Activated gamma-delta T cell (primary cell): ENCODE results near the gene ANKRD52.
"Not testable (repeated sequence)": the region's sequence is repeated elsewhere in the genome, so short reads cannot be mapped to it uniquely, and the experiment has no call there.

Source experiments
- DNase-seq: peaks from one replicate; lab custom pipeline; 2025; lab: John Stamatoyannopoulos, UW

ANKRD52 gene

DNA sequence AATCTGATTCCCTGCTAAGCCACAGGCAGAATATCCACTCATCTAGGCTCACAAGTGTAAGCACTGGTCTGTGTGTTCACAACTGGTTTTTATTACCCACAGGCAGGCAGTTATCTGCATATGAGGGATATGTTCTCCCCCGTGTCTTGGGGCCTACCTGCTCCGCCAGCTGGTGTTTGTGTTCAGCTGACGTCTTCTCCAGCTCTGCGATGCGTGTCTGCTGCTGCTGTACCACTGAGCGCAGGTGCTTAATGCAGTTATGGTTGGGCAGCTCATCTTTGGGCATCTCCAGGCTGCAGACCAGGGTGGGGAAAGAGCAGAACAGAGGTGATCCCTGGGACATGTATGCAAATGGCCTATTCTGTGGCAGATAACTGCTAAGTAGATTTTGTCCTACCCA is 50.2 kb downstream of the ANKRD52 start:
- no peak for DNase-seq

DNA sequence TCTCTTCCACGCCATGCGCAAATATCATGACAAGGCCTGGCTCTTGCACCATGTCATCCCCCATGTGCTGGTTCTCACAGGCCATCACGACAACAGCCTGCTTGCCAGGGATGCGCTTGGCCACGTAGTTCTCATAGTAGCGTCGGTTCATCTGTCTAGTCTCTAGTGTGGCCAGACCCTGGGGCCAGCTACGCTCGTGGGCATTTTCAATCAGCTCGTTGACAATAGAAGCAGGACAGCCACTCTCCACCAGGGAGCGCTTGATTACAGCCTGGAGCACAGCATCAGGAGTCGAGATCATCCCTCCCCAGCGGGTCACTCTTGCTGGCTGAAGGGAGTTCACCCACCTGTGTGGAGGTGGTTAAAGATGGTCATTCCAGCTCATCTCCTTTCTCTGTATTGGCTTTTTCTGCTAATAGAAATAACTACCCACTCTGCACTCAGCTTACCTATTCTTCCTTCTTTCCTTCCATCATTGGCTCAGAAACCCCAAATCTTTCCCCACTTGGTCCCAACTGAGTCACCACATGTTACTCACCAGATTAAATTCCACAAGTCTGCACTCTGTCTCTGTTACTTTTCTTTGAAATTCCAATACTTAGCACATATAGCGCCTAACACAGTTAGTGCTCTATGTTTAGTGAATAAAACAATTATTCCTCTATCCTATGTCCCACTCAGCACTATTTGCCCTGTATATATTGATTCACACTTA is 51.6 kb downstream of the ANKRD52 start:
- DNase-seq, result no peak

DNA sequence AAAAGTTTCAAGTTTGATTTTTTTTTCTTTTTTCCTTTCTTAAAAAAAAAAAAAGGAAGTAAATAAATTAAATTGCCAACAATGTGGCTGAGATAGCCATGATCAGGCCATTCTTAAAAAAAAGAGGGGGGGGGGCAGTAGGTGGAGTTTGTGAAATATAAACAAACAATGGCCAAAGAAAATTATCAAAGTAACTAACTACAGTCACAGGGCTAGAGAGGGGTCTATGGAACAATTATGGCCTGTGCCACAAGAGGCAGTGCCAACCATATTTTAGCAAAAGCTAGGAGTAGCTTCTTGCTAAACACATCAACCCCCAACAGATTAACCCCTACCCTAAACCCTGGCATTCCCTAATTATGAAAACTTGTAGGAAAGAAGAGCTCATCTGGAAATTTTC is 52.7 kb downstream of the ANKRD52 start:
- DNase-seq, result no peak

DNA sequence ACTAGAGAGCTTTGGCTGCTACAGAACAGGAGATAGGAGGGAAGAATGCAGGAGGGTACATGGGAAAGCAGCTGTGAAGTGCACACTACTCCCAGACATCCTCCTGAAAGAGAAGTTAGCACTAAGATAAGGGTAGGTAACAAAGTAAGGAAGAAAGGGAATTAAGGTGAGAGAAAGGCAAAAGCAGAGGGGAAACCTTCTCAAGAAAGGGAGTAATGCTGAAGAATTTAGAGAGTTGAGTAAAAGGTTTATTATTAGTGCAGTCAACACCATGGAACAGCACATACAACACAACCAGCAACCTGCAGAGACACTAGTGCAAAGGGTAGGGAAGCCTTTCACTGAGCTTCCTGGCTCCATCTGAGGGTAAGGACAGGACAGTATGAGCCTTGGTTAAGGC is 53.9 kb downstream of the ANKRD52 start:
- no peak for DNase-seq

DNA sequence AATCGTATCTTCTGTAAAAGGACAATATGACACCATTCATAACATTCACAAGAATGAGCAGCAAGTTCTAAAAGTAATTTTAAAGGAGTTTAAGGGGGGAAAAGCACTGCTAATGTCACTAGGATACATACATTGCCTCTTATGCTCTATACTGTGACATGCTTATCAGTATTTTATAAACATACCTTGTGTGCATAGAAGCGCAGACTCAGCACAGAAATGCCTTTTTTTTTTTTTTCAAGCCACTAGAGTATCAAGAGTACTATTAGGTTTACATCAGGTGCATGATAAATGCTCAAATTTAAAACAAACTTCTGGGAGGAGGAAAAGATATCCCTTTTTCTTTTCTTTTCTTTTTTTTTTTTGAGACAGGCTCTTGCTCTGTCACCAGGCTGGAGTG is 55.3 kb downstream of the ANKRD52 start:
- no peak for DNase-seq

DNA sequence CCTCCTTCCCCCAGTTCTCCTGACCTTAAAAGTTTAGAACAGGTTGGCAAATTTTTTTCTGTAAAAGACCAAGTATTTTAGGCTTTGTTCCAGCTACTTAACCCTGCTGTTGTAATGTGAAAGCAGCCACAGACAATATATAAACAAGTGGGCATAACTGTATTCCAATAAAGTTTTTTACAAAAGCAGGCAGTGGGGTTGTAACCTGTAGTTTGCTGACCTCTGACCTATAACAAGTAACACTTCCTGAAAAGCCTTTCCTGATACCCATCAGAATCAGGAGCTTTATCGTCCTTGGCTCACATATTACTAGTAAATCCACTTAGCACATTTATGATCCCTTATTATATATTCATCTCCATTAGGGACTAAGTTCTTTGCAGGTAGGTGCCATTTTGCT is 55.8 kb downstream of the ANKRD52 start:
- no peak for DNase-seq

DNA sequence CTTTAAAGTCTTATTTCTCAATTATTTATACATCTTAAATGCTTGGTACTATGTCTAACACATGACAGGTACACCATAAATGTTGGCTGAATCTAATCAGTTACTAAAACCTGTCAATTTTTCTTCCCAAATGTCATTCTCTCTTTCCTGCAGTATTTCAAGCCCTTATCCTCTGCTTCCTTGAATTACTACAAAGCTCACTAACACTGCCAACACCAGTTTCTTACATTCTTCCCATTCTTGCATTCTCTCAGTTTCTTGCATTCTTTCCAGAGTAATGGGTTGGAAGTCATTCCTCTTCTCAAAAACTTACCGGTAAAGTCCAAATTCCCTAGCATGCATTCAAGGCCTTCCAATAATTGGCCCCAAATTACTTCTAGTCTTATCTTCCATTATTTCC is 59.3 kb downstream of the ANKRD52 start:
- no peak for DNase-seq

DNA sequence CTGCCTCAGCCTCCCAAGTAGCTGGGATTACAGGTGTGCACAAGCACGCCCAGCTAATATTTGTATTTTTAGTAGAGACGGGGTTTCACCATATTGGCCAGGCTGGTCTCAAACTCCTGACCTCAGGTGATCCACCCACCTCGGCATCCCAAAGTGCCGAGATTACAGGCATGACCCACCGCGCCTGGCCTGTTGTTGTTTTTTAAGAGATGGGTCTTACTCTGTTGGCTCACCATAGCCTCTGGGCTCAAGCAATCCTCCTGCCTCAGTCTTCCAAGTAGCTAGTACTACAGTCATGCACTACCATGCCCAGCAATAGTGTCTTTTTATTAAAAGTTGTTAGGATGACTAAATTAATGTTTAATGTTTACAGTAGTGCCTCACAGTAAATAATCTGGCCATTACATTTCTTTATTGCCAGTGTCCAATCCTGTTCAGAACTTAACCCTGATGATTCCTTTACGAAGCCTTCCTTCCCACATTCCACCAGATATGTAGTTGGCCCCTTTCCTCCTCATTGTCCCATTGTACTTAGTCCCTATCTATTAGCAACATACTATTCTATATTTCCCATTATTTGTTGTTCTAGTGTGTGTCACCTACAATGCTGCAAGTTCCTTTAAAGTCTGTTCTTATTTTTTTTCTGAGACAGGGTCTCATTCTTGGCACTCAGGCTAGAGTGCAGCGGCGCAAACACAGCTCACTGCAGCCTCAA is 60.1 kb downstream of the ANKRD52 start:
- no peak for DNase-seq

DNA sequence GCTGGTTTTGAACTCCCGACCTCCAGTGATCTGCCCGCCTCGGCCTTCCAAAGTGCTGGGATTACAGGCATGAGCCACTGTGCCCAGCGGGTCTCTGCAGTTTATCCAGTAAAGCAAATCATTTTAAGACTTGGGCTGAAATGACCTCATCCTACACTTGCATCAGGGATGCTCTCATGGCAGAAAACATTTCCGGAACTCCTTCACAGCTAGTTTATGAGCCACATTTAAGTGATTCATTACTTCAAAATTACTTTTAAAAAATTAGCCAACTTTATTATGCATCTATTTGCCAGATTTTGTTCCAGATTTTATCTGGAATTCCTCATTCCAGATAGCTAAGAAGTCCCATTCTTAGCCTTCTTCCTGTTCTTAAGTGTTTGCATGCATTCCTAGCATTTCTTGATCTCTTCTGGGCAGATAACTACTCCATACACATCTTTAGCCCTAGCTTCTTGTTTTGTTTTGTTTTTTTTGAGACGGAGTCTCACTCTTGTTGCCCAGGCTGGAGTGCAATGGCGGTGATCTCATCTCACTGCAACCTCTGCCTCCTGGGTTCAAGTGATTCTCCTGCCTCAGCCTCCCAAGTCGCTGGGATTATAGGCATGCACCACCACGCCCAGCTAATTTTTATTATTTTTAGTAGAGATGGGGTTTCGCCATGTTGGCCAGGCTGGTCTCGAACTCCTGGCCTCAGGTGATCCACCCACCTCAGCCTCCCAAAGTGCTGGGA is 61.2 kb downstream of the ANKRD52 start:
- not testable (repeated sequence) for DNase-seq

DNA sequence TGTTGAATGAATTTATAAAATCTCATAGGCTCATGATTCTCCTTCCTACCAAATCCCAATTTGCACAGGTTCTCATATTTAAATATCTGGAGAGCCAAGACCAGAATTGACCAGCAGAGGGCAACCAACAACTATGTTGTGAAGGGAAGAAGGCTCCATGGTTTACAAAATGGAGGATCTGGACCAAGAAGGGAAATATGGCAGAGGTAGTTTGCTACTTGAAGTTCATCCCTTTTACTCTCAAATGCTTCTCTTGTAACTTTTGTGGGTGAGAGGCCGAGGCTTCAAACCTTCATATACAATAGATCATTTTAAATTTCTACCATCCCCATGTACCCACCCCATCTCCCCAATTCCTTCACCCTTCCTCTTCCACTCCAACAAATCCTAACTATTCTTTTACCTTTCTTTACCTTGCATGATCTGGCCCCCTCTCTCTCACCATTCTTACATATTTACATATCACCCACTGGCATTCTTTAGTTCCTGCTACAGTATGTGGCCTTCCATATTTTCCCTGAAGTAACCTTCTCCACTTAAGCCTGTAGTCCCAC is 65.1 kb downstream of the ANKRD52 start:
- DNase-seq, result no peak

DNA sequence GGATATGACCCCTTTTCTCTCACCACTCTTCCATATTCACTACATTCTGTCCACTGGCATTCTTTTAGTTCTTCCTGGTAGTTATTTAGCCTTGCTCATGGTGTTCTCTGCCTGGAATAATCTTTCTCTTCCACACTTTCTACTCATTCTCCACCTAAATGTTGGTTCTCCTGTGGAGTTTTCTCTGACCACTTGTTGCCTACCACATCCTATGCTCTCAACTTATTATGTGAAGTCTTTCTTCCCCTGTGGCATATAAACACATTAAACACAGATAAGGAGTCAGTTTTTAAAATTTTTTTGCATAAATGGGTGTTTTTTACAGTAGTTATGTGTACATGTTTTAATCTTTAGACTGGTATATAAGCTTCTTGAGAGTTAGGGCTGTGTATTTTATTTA is 65.6 kb downstream of the ANKRD52 start:
- DNase-seq, result no peak

DNA sequence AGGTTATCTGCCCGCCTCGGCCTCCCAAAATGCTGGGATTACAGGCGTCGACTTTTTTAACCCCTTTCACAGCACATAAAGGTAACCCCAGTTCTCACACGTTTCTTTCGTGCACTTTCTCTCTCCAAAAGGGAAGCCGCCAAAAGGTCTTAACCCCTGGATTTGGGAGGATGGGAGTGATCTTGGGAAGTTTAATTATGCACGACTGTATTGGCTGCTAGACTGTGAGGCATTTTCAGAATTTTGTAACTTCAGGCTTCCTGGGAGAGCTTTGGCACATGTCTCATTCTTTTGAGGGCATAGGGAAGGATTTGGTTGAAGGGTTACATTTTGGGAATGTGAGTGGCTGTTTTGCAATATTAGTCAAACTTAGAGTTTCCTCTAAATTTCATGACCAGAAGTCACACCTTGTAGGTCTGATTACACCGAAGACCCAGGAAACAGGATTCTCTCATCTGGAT is 67.5 kb downstream of the ANKRD52 start:
- DNase-seq, result no peak

DNA sequence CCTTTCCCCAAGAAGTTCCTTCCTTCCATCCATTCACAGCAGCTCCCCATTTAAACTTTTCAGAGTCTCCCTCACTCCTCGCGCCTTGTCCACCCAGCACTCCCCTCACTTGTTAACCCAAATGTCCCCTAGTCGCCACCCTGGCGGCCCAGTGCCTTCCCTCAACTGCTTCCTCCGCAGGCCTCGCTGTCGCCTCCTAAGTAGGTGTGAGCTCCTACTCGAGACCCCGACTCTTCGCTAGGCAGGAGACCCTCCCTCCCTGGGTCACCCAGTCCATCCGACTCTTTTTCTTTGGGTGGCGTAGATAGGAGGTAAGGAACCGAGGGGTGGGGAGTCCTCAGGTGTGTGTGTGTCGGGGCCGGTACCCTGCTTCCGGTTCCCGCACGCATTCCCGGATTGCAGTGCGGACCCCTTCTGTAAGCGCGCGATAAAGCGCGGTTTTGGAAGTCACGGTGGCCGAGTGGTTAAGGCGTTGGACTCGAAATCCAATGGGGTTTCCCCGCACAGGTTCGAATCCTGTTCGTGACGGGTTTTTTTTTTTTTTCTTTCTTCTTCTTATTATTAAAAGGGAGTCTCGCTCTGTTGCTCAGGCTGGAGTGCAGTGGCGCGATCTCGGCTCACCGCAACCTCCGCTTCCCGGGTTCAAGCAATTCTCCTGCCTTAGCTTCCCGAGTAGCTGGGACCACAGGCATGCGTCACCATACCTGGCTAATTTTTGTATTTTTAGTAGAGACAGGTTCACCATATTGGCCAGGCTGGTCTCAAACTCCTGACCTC is 68.1 kb downstream of the ANKRD52 start:
- peak; percentile 36 for DNase-seq

DNA sequence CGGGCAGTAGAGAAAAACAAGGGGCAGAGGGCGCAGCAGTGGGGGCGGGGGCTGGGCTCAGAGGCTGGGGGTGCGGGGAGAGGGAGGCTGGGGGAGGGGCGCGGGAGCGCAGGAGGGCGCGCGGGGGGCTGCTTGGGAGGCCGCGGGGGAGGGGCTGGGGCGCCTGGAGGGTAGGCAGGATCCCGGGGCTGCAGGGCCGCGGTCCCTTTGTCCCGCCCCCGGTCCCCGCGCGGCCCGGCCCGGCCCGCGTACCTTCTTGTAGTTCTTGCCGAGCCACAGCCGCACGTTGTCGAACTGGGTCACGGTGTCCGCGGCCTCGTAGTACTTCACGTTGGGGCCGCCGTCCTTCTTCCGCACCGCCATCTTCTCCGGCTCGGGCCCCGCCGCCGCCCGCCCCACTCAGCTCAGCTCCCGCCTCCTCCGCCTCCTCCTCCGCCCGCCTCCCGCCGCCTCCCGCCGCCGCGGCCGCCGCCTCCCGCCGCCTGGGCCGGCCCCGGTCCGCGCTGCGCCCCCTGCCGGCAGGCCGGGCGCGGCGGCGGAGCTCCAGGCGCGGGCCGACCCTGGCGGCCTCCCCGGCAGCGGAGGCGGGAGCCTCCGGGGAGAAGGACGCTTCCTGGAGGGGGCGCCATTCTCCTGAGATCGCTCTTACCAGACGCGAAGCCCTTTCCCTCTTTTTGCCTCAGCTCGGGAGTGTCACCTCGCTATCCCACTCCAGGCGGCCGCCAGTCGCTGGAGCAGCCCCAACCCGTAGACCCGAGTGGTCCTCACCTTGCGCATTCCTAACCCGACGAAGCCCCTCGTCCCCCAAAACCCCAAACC is 68.9 kb downstream of the ANKRD52 start, which contains the start of gene SMARCC2:
Gene SMARCC2 (minus strand): TSS at position 385 of the 819 bp plus-strand sequence. CDS start 22 bp downstream, at position 363.
- DNase-seq, result peak; percentile 82

DNA sequence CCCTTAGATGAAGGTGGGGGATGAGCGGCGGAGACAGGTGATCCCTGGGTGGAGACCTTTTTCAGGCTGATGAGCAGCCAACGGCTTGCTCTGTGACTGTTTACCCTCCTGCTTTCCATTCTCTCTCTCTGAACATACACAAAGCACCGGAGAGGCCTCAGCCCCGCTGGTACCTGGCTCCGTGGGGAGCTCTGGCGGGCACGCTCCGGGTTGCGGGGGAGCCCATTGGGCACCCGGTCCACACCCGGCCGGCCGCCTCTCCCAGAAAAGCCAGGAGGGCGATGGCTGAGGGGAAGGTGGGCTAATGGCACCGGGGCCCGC is 69.4 kb downstream of the ANKRD52 start:
- no peak for DNase-seq

DNA sequence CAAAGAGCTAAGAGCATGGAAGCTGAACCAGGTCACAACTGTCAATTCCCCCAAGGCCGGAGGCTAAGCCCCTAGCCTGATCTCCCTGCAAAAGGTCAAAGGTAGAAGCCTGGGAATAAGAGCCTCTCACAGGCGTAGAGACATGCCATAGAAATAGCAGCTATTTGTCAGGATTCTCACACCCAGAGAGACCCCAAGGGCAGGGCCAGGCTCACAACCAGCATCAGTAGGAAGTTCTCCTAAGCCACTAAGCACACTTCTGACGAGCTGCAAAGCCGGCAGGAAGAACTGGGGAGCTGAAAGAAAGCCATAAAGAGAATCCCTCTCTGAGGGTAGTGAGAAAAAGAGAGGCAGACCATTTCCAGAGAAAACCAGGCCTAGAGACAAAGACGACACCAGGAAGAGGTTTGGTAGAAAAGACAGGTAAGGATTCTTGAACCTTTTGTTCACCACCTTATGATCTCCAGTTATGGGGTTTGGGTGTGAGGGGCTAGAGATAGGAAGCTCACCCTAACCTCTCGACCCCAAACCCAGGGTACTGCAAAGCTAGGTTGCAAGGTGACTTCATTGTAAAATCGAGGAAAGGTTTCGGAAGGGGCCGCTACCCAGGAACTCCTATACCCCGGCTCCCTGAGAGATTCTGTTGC is 69.9 kb downstream of the ANKRD52 start:
- no peak for DNase-seq
